Neural progenitor cell (in vitro differentiated cells): ENCODE data around the gene JDP2. TPM values are rescaled to one million over a fixed set of nuclear protein-coding genes. Genes with fewer than 3 reads are reported as not detected.

ENCODE experiments used
- DNase-seq: peaks from one replicate; pipeline ENCODE4 v3.0.0-alpha.2; 2016; ENCODE audit warnings: low spot score
- H2AFZ ChIP-seq: fragments of 200-600 bp; sonication (generic); replicated peaks from 2 replicates; pipeline ENCODE4 v1.6.1; 2016; ENCODE audit warnings: antibody characterized with exemption
- H3F3A ChIP-seq: fragments of 200-600 bp; sonication (generic); 2 replicates; pipeline ENCODE4 v1.6.1; 2016; ENCODE audit warnings: antibody characterized with exemption, low read depth
- H3K27ac ChIP-seq: fragments of 200-600 bp; sonication (generic); 2 replicates; pipeline ENCODE4 v1.5.1; 2016; ENCODE audit warnings: mild to moderate bottlenecking
- H3K27me3 ChIP-seq: fragments of 200-600 bp; sonication (generic); 2 replicates; pipeline ENCODE4 v1.6.1; 2016; ENCODE audit warnings: mild to moderate bottlenecking, moderate library complexity
- H3K36me3 ChIP-seq: fragments of 200-600 bp; sonication (generic); 2 replicates; pipeline ENCODE4 v1.5.1; 2016
- H3K4me1 ChIP-seq: fragments of 200-600 bp; sonication (generic); 2 replicates; pipeline ENCODE4 v1.6.1; 2016; ENCODE audit warnings: mixed run types
- H3K4me2 ChIP-seq: fragments of 200-600 bp; sonication (generic); 2 replicates; pipeline ENCODE4 v1.6.1; 2016
- H3K4me3 ChIP-seq: fragments of 200-600 bp; sonication (generic); 2 replicates; pipeline ENCODE4 v1.5.1; 2016
- H3K79me2 ChIP-seq: fragments of 200-600 bp; sonication (generic); 2 replicates; pipeline ENCODE4 v1.6.1; 2016; ENCODE audit warnings: low read depth
- H3K9ac ChIP-seq: fragments of 200-600 bp; sonication (generic); 2 replicates; pipeline ENCODE4 v1.6.1; 2016
- H3K9me3 ChIP-seq: fragments of 200-600 bp; sonication (generic); 2 replicates; pipeline ENCODE4 v1.5.1; 2016; ENCODE audit warnings: low read depth
- H4K20me1 ChIP-seq: fragments of 200-600 bp; sonication (generic); 2 replicates; pipeline ENCODE4 v1.6.1; 2016; ENCODE audit warnings: low read depth
- H3K27ac Mint-ChIP-seq: 3 replicates; pipeline ENCODE4 v1.8.0; 2021; ENCODE audit warnings: mixed read lengths
- H3K27me3 Mint-ChIP-seq: 2 replicates; pipeline ENCODE4 v1.8.0; 2022; ENCODE audit warnings: low read depth, mild to moderate bottlenecking, inconsistent platforms, moderate library complexity, mixed read lengths; ENCODE audit not compliant: insufficient read depth
- H3K36me3 Mint-ChIP-seq: 3 replicates; pipeline ENCODE4 v1.8.0; 2021; ENCODE audit warnings: mixed read lengths
- H3K4me1 Mint-ChIP-seq: 3 replicates; pipeline ENCODE4 v1.8.0; 2021; ENCODE audit warnings: mixed read lengths
- H3K4me3 Mint-ChIP-seq: 3 replicates; pipeline ENCODE4 v1.8.0; 2021; ENCODE audit warnings: mild to moderate bottlenecking, moderate library complexity, mixed read lengths
- H3K9me3 Mint-ChIP-seq: 3 replicates; pipeline ENCODE4 v1.8.0; 2020; ENCODE audit warnings: mixed read lengths
- CTCF ChIP-seq: fragments of 200-600 bp; sonication (generic); IDR thresholded peaks from 2 replicates; pipeline ENCODE4 v1.5.1; 2017; ENCODE audit warnings: antibody characterized with exemption, mild to moderate bottlenecking
- EZH2 ChIP-seq: fragments of 200-600 bp; sonication (generic); IDR thresholded peaks from 2 replicates; pipeline ENCODE4 v1.6.1; 2017; ENCODE audit warnings: antibody characterized with exemption, mild to moderate bottlenecking, moderate library complexity
- EZH2phosphoT487 ChIP-seq: fragments of 200-600 bp; sonication (generic); IDR thresholded peaks from 2 replicates; pipeline ENCODE4 v1.6.1; 2017; ENCODE audit warnings: antibody characterized with exemption
- total RNA-seq: library from RNA; depleted of rRNA; stranded (reverse); fragments of >200 nt; gene quantifications from 2 replicates; pipeline ENCODE4 v1.2.3, GENCODE V29; 2015; ENCODE audit warnings: low replicate concordance

JDP2 gene
- total RNA-seq, 1 donor from 2014 or later, result 2.5 TPM

GRCh38 chr14:75427126-75427481 is 718 bp upstream of the JDP2 start:
- no peaks in the 10 kb centered on the region for H3K36me3 ChIP-seq
- H3K79me2 ChIP-seq, result no peaks in the 10 kb centered on the region
- TF ChIP-seq EZH2, result no peak
- TF ChIP-seq EZH2phosphoT487, result peak; percentile 19
- TF ChIP-seq CTCF, result no peak
- peak overlapping the region; percentile 75 for H3K4me2 ChIP-seq
- Mint-ChIP-seq H3K27me3 (peaks cover 23% of the 10 kb centered on the region), H3K4me3 (peak overlapping the region; percentile 84), H3K4me1 (peaks cover 19% of the 10 kb centered on the region), H3K27ac (no peak overlapping the region), H3K9me3 (peaks cover 3% of the 10 kb centered on the region), H3K36me3 (no peaks in the 10 kb centered on the region)
- no peaks in the 10 kb centered on the region for H4K20me1 ChIP-seq
- no peak overlapping the region for H3K27ac ChIP-seq
- peak overlapping the region; percentile 69 for H2AFZ ChIP-seq
- H3K27me3 ChIP-seq, result peaks cover 48% of the 10 kb centered on the region
- no peaks in the 10 kb centered on the region for H3F3A ChIP-seq
- DNase-seq, result peak; percentile 36
- H3K9me3 ChIP-seq, result no peaks in the 10 kb centered on the region
- H3K9ac ChIP-seq, result no peak overlapping the region
- H3K4me1 ChIP-seq, result no peaks in the 10 kb centered on the region
- peak overlapping the region; percentile 74 for H3K4me3 ChIP-seq

GRCh38 chr14:75428230-75429104 is 645 bp downstream of the JDP2 start:
- Mint-ChIP-seq H3K36me3 (no peaks in the 10 kb centered on the region), H3K27me3 (peaks cover 23% of the 10 kb centered on the region), H3K4me3 (peak overlapping the region; percentile 88), H3K27ac (no peak overlapping the region), H3K9me3 (peaks cover 3% of the 10 kb centered on the region), H3K4me1 (peaks cover 19% of the 10 kb centered on the region)
- Histone ChIP-seq H3K4me2 (peak overlapping the region; percentile 94), H3K79me2 (no peaks in the 10 kb centered on the region), H3K36me3 (no peaks in the 10 kb centered on the region), H2AFZ (peak overlapping the region; percentile 92), H3F3A (no peaks in the 10 kb centered on the region), H3K27ac (no peak overlapping the region), H3K27me3 (peaks cover 48% of the 10 kb centered on the region), H3K4me1 (no peaks in the 10 kb centered on the region), H3K4me3 (peak overlapping the region; percentile 72), H3K9ac (no peak overlapping the region), H4K20me1 (no peaks in the 10 kb centered on the region), H3K9me3 (no peaks in the 10 kb centered on the region)
- DNase-seq, result no peak
- TF ChIP-seq EZH2 (peak; percentile 49), EZH2phosphoT487 (no peak)

GRCh38 chr14:75429562-75429961 is 1.7 kb downstream of the JDP2 start:
- H3K4me2 ChIP-seq, result peak overlapping the region; percentile 94
- no peak overlapping the region for H2AFZ ChIP-seq
- Mint-ChIP-seq H3K9me3 (no peaks in the 10 kb centered on the region), H3K4me3 (peak overlapping the region; percentile 88), H3K27ac (peak overlapping the region; percentile 54), H3K4me1 (peaks cover 19% of the 10 kb centered on the region), H3K36me3 (no peaks in the 10 kb centered on the region), H3K27me3 (peaks cover 22% of the 10 kb centered on the region)
- H3K36me3 ChIP-seq, result no peaks in the 10 kb centered on the region
- TF ChIP-seq EZH2, result no peak
- no peak for TF ChIP-seq EZH2phosphoT487
- TF ChIP-seq CTCF, result no peak
- no peaks in the 10 kb centered on the region for H3K9me3 ChIP-seq
- no peak overlapping the region for H3K9ac ChIP-seq
- no peak overlapping the region for H3K27ac ChIP-seq
- DNase-seq, result no peak
- H3K4me3 ChIP-seq, result no peak overlapping the region
- H4K20me1 ChIP-seq, result no peaks in the 10 kb centered on the region
- H3K4me1 ChIP-seq, result no peaks in the 10 kb centered on the region
- peaks cover 48% of the 10 kb centered on the region for H3K27me3 ChIP-seq
- H3F3A ChIP-seq, result no peaks in the 10 kb centered on the region
- no peaks in the 10 kb centered on the region for H3K79me2 ChIP-seq

- Mint-ChIP-seq H3K9me3 (no peaks in the 10 kb centered on the region), H3K36me3 (no peaks in the 10 kb centered on the region), H3K4me1 (peaks cover 19% of the 10 kb centered on the region), H3K27ac (no peak overlapping the region), H3K4me3 (peak overlapping the region; percentile 59), H3K27me3 (peaks cover 22% of the 10 kb centered on the region)
- H3K27ac ChIP-seq, result no peak overlapping the region
- H3K4me2 ChIP-seq, result no peak overlapping the region
- H3K79me2 ChIP-seq, result no peaks in the 10 kb centered on the region
- H3K9me3 ChIP-seq, result no peaks in the 10 kb centered on the region
- TF ChIP-seq CTCF, result no peak
- no peaks in the 10 kb centered on the region for H3K36me3 ChIP-seq
- no peak overlapping the region for H2AFZ ChIP-seq
- DNase-seq, result no peak
- no peaks in the 10 kb centered on the region for H4K20me1 ChIP-seq
- peaks cover 45% of the 10 kb centered on the region for H3K27me3 ChIP-seq
- no peak overlapping the region for H3K4me3 ChIP-seq
- H3K9ac ChIP-seq, result no peak overlapping the region
- no peaks in the 10 kb centered on the region for H3F3A ChIP-seq
- no peaks in the 10 kb centered on the region for H3K4me1 ChIP-seq
Measured at GRCh38 chr14:75430116-75430515, 2.3 kb downstream of the JDP2 start.
